H1 (cell line): ENCODE results near the gene HOTAIR. TPM values are rescaled to one million over a fixed set of nuclear protein-coding genes. Genes with fewer than 3 reads are reported as not detected.

Source experiments
- CTCF ChIA-PET: fragments of 300-600 bp; sonication (Branson Sonifier 250); formaldehyde crosslinking; loops from one replicate; lab custom pipeline; 2021; ENCODE audit not compliant: partially characterized antibody; lab: Charles Lee
- POLR2A ChIA-PET: fragments of 300-600 bp; sonication (Branson Sonifier 250); formaldehyde crosslinking; loops from one replicate; lab custom pipeline; 2021; ENCODE audit warnings: inconsistent platforms; ENCODE audit not compliant: partially characterized antibody; lab: Charles Lee
- DNase-seq, 2 experiments: peaks; one replicate each; pipeline versions ENCODE4 v3.0.0 to v3.0.0-alpha.2; 2010 to 2022; ENCODE audit warnings: low spot score in 2 of 2, low read depth in 1 of 2, mixed read lengths in 1 of 2
- FAIRE-seq: peaks from 2 replicates; lab custom pipeline; 2011; peaks lifted over from hg19 to GRCh38; lab: Jason Lieb, UNC
- H2AFZ ChIP-seq: 2 replicates; pipeline ENCODE4 v1.8.1; 2012; ENCODE audit warnings: low read length, inconsistent platforms
- H2AK5ac ChIP-seq: 2 replicates; pipeline ENCODE4 v1.6.1; 2013; ENCODE audit warnings: low read depth, low read length
- H2BK120ac ChIP-seq: replicated peaks from 2 replicates; pipeline ENCODE3; 2013; ENCODE audit warnings: low read depth, low read length, inconsistent platforms
- H2BK12ac ChIP-seq: 2 replicates; pipeline ENCODE4 v1.6.1; 2013; ENCODE audit warnings: low read depth, low read length
- H2BK15ac ChIP-seq: 2 replicates; pipeline ENCODE4 v1.6.1; 2013; ENCODE audit warnings: low read length
- H2BK20ac ChIP-seq: 2 replicates; pipeline ENCODE4 v1.6.1; 2013; ENCODE audit warnings: low read length
- H2BK5ac ChIP-seq: 2 replicates; pipeline ENCODE4 v1.6.1; 2013; ENCODE audit warnings: low read depth, low read length
- H3K14ac ChIP-seq: 2 replicates; pipeline ENCODE4 v1.6.1; 2013; ENCODE audit warnings: inconsistent platforms; ENCODE audit not compliant: insufficient read length
- H3K18ac ChIP-seq: 2 replicates; pipeline ENCODE4 v1.6.1; 2013; ENCODE audit warnings: low read length; ENCODE audit errors: extremely low read depth
- H3K23ac ChIP-seq: 2 replicates; pipeline ENCODE4 v1.6.1; 2013; ENCODE audit warnings: inconsistent platforms; ENCODE audit not compliant: insufficient read length
- H3K23me2 ChIP-seq: 2 replicates; pipeline ENCODE4 v1.6.1; 2013; ENCODE audit warnings: low read depth, low read length
- H3K27ac ChIP-seq: 2 replicates; pipeline ENCODE4 v1.6.1; 2011; ENCODE audit warnings: low read depth, low read length, inconsistent platforms
- H3K27me3 ChIP-seq, 4 experiments: replicated peaks in 1 of 4; 1 replicate in 1 of 4; 2 replicates in 3 of 4; pipeline versions ENCODE4 v1.6.1 to v1.8.1; 2011 to 2013; ENCODE audit warnings: low read length in 3 of 4, mild to moderate bottlenecking in 3 of 4, inconsistent platforms in 2 of 4, mixed read lengths in 2 of 4, moderate library complexity in 1 of 4; ENCODE audit not compliant: control insufficient read depth in 3 of 4, insufficient read depth in 3 of 4; ENCODE audit errors: extremely low read depth in 1 of 4
- H3K36me3 ChIP-seq, 4 experiments: 2 replicates each; pipeline versions ENCODE4 v1.6.1 to v1.8.1; 2011 to 2013; ENCODE audit warnings: mild to moderate bottlenecking in 4 of 4, low read length in 3 of 4, moderate library complexity in 2 of 4, control low read depth in 1 of 4, inconsistent platforms in 1 of 4; ENCODE audit not compliant: insufficient read depth in 4 of 4, control insufficient read depth in 2 of 4
- H3K4ac ChIP-seq: replicated peaks from 2 replicates; pipeline ENCODE3; 2013; ENCODE audit warnings: low read length, low read depth, mixed read lengths, inconsistent platforms; ENCODE audit not compliant: insufficient read length
- H3K4me1 ChIP-seq, 4 experiments: replicated peaks in 1 of 4; 1 replicate in 1 of 4; 2 replicates in 3 of 4; pipeline versions ENCODE4 v1.6.1 to v1.8.1; 2011 to 2013; ENCODE audit warnings: low read length in 3 of 4, inconsistent platforms in 2 of 4, mixed read lengths in 1 of 4; ENCODE audit not compliant: insufficient read depth in 4 of 4, control insufficient read depth in 3 of 4
- H3K4me2 ChIP-seq, 2 experiments: 2 replicates each; pipeline versions ENCODE4 v1.6.1 to v1.8.1; 2011 to 2013; ENCODE audit warnings: low read depth in 2 of 2, low read length in 2 of 2, control low read depth in 1 of 2, inconsistent platforms in 1 of 2, mild to moderate bottlenecking in 1 of 2; ENCODE audit not compliant: insufficient read depth in 1 of 2
- H3K4me3 ChIP-seq, 4 experiments: fragments of 200-600, 300-600 bp in 1 of 4; sonication (generic), shearing (Covaris generic), sonication (Bioruptor Twin) in 1 of 4; 2 replicates each; pipeline versions ENCODE4 v1.5.1 to v1.8.1; 2011 to 2016; ENCODE audit warnings: low read length in 4 of 4, low read depth in 3 of 4, control low read depth in 2 of 4, inconsistent platforms in 2 of 4, mild to moderate bottlenecking in 2 of 4, mixed read lengths in 1 of 4, moderate library complexity in 1 of 4; ENCODE audit not compliant: insufficient read depth in 2 of 4; ENCODE audit errors: extremely low read depth in 1 of 4
- H3K56ac ChIP-seq: replicated peaks from 2 replicates; pipeline ENCODE3; 2013; ENCODE audit warnings: low read depth, mild to moderate bottlenecking, mixed read lengths, low read length, inconsistent platforms; ENCODE audit not compliant: insufficient read length
- H3K79me1 ChIP-seq: 2 replicates; pipeline ENCODE4 v1.6.1; 2013; ENCODE audit warnings: low read depth, low read length, control low read depth
- H3K79me2 ChIP-seq, 2 experiments: 2 replicates each; pipeline versions ENCODE4 v1.6.1 to v1.8.1; 2012 to 2013; ENCODE audit warnings: low read length in 2 of 2, mild to moderate bottlenecking in 2 of 2, inconsistent platforms in 1 of 2; ENCODE audit not compliant: insufficient read depth in 2 of 2, control insufficient read depth in 1 of 2
- H3K9ac ChIP-seq, 4 experiments: replicated peaks in 1 of 4; 1 replicate in 1 of 4; 2 replicates in 3 of 4; pipeline versions ENCODE4 v1.6.1 to v1.8.1; 2011 to 2013; ENCODE audit warnings: low read depth in 3 of 4, low read length in 3 of 4, control low read depth in 2 of 4, mild to moderate bottlenecking in 2 of 4, moderate library complexity in 2 of 4, inconsistent platforms in 1 of 4; ENCODE audit errors: extremely low read depth in 1 of 4
- H3K9me3 ChIP-seq, 2 experiments: 2 replicates each; pipeline versions ENCODE4 v1.6.1 to v1.8.1; 2012 to 2013; ENCODE audit warnings: mild to moderate bottlenecking in 2 of 2, moderate library complexity in 2 of 2, control low read depth in 1 of 2, inconsistent platforms in 1 of 2, low read depth in 1 of 2, low read length in 1 of 2, mixed read lengths in 1 of 2; ENCODE audit not compliant: insufficient read depth in 2 of 2
- H4K20me1 ChIP-seq, 2 experiments: replicated peaks in 1 of 2; 2 replicates each; pipeline versions ENCODE3 to v1.8.1; 2011 to 2013; ENCODE audit warnings: inconsistent platforms in 2 of 2, low read length in 2 of 2, mild to moderate bottlenecking in 1 of 2; ENCODE audit not compliant: insufficient read depth in 2 of 2, control insufficient read depth in 1 of 2
- H4K5ac ChIP-seq: 2 replicates; pipeline ENCODE4 v1.6.1; 2013; ENCODE audit warnings: low read length, low read depth, mixed read lengths, inconsistent platforms; ENCODE audit not compliant: insufficient read length
- H4K8ac ChIP-seq: 2 replicates; pipeline ENCODE4 v1.8.0; 2013; ENCODE audit warnings: mild to moderate bottlenecking, moderate library complexity, low read length, inconsistent platforms; ENCODE audit not compliant: insufficient read depth; ENCODE audit errors: extremely low read depth
- H4K91ac ChIP-seq: replicated peaks from 2 replicates; pipeline ENCODE3; 2013; ENCODE audit warnings: low read length, mixed read lengths, inconsistent platforms; ENCODE audit not compliant: insufficient read length
- CBX8 ChIP-seq: fragments of 300-800, 300-1000 bp; sonication (generic); IDR thresholded peaks from 2 replicates; pipeline ENCODE4 v1.7.1; 2016; ENCODE audit warnings: low read depth, low read length, borderline replicate concordance
- EZH2 ChIP-seq: fragments of 200-600 bp; sonication (generic); IDR thresholded peaks from 2 replicates; pipeline ENCODE4 v1.7.1; 2012; ENCODE audit warnings: low read depth, mild to moderate bottlenecking, moderate library complexity, low read length, inconsistent platforms; ENCODE audit not compliant: severe bottlenecking
- HDAC2 ChIP-seq, 2 experiments: fragments of 300-600 bp in 1 of 2; sonication (generic) in 1 of 2; IDR thresholded peaks; 2 replicates each; pipeline ENCODE4 v1.6.1; 2011 to 2012; ENCODE audit warnings: low read depth in 2 of 2, low read length in 2 of 2, mild to moderate bottlenecking in 2 of 2, moderate library complexity in 2 of 2, borderline replicate concordance in 1 of 2, inconsistent platforms in 1 of 2
- NANOG ChIP-seq: IDR thresholded peaks from 2 replicates; pipeline ENCODE4 v1.6.1; 2011; ENCODE audit warnings: low read length, low read depth, mild to moderate bottlenecking, inconsistent platforms; ENCODE audit not compliant: insufficient read depth, poor library complexity, severe bottlenecking
- PHF8 ChIP-seq: fragments of 200-600 bp; sonication (generic); conservative IDR thresholded peaks from 2 replicates; pipeline ENCODE4 v1.7.1; 2012; ENCODE audit warnings: low read depth, mild to moderate bottlenecking, inconsistent platforms, low read length, moderate library complexity
- RFX5 ChIP-seq: IDR thresholded peaks from 2 replicates; pipeline ENCODE4 v1.6.1; 2011; ENCODE audit warnings: low read depth, low read length, improper control_type of control experiment, borderline replicate concordance
- RXRA ChIP-seq: IDR thresholded peaks from 2 replicates; pipeline ENCODE4 v1.6.1; 2011; ENCODE audit warnings: low read depth, mild to moderate bottlenecking, low read length, moderate library complexity; ENCODE audit not compliant: insufficient read depth
- SP1 ChIP-seq: IDR thresholded peaks from 2 replicates; pipeline ENCODE4 v1.6.1; 2011; ENCODE audit warnings: low read depth, low read length
- SUZ12 ChIP-seq: fragments of 200-600 bp; sonication (generic); IDR thresholded peaks from 2 replicates; pipeline ENCODE4 v1.6.1; 2012; ENCODE audit warnings: mild to moderate bottlenecking, inconsistent platforms, low read length, moderate library complexity, mixed read lengths
- WGBS, 2 experiments: shearing (Covaris generic) in 1 of 2; methylation state at CpG; one replicate each; pipeline versions ENCODE4 v1.1.6 to v1.1.7; 2013 to 2015; ENCODE audit warnings: low lambda C conversion rate in 2 of 2, mixed read lengths in 2 of 2, inconsistent platforms in 1 of 2, low coverage in 1 of 2, missing lambda C conversion rate in 1 of 2; ENCODE audit not compliant: insufficient replicate concordance in 2 of 2, insufficient coverage in 1 of 2, insufficient read length in 1 of 2; ENCODE audit errors: extremely low coverage in 1 of 2, missing lambda C conversion rate in 1 of 2; 5-methylcytosine and 5-hydroxymethylcytosine counted together
- polyA plus RNA-seq, 7 experiments: library from polyadenylated mRNA; depleted of rRNA in 3 of 7; stranded (reverse) in 5 of 7; unstranded in 2 of 7; fragments of >200 nt in 5 of 7; fragments of 200-250 nt in 2 of 7; gene quantifications; 1 replicate in 5 of 7; 2 replicates in 1 of 7; 4 replicates in 1 of 7; pipeline versions ENCODE4 v1.2.1 to v1.2.3, GENCODE V29; 2011 to 2013; ENCODE audit warnings: missing spikeins in 2 of 7, mixed read lengths in 2 of 7
- total RNA-seq: library from RNA; stranded (reverse); fragmentation: NEBNext Ultra II Directional; extraction: Animal tissue kit (Norgen Biotek cat#: 25700); gene quantifications from 2 replicates; pipeline ENCODE4 v1.2.1, GENCODE V29; 2021

Gene HOTAIR
- total and polyA plus RNA-seq, 2 of the 8 experiments (the other 6 are each of a cell fraction or from before 2014, with no cell fraction given): not detected

- Histone ChIP-seq H3K4ac (no peak overlapping the region), H4K8ac (no peak overlapping the region), H3K79me1 (no peaks in the 10 kb centered on the region), H3K36me3 (no peaks in the 10 kb centered on the region), H3K27ac (no peak overlapping the region), H4K5ac (no peak overlapping the region), H3K9ac (no peak overlapping the region), H3K4me1 (peaks cover 0 to 4% (median 0%) of the 10 kb centered on the region in 4 experiments; a peak in 2 of 7 replicates), H3K14ac (no peak overlapping the region), H3K9me3 (no peaks in the 10 kb centered on the region), H3K27me3 (peaks cover 96 to 100% (median 98%) of the 10 kb centered on the region in 4 experiments)
- FAIRE-seq (no peak), DNase-seq (no peak)
- CTCF ChIA-PET: interaction anchor here (0.6 to 11.3 kb wide), 15 partner anchors 9 to 207 kb away, joined by 3 to 172 read pairs (median 24); partner anchors contain the start of genes HOXC10, HOXC5, HOXC6 and SMUG1
- no peak for TF ChIP-seq SP1
- TF ChIP-seq RFX5: no peak
- TF ChIP-seq NANOG: no peak
- no peak for TF ChIP-seq PHF8
- TF ChIP-seq EZH2: peak; percentile 75
- TF ChIP-seq SUZ12: peak; percentile 69; the same call in 1 of the 2 replicates
- TF ChIP-seq RXRA: no peak
- no peak for TF ChIP-seq HDAC2 (IDR thresholded peaks at IDR 0.05; ENCODE audit: borderline replicate concordance in 1 of 2, low read depth in 2 of 2, low read length in 2 of 2)
- TF ChIP-seq CBX8: peak; percentile 70; the same call in 1 of the 2 replicates
- TF ChIP-seq, all 59 proteins: peak for 3
- no peak overlapping the region for H2BK120ac ChIP-seq
- no peak overlapping the region for H2BK15ac ChIP-seq
- H3K4me3 ChIP-seq: no peak overlapping the region
- H4K20me1 ChIP-seq: peaks cover 0 to 36% of the 10 kb centered on the region in 2 experiments
- H3K23ac ChIP-seq: no peak overlapping the region
- no peak overlapping the region for H2BK12ac ChIP-seq
- no peak overlapping the region; the same call in 1 of the 2 replicates for H2AK5ac ChIP-seq
- H3K79me2 ChIP-seq: no peaks in the 10 kb centered on the region
- H3K56ac ChIP-seq: no peak overlapping the region
- H2AFZ ChIP-seq: no peak overlapping the region
- WGBS, 2 experiments: 44% methylated on average over 2 of the region's 2 CpGs; no CpG with 5 or more reads in 1 of the 2 experiments
- H4K91ac ChIP-seq: no peak overlapping the region
- POLR2A ChIA-PET: interaction anchor here (0.8 to 1.4 kb wide), 2 partner anchors 17 to 22 kb away, joined by 3 read pairs; no protein-coding TSS in a partner anchor
- H2BK5ac ChIP-seq: no peak overlapping the region
- no peak overlapping the region for H2BK20ac ChIP-seq
- H3K23me2 ChIP-seq: no peaks in the 10 kb centered on the region
- H3K18ac ChIP-seq: no peak overlapping the region
- H3K4me2 ChIP-seq: no peak overlapping the region
Measured at GRCh38 chr12:54007538-54008259, 32.9 kb upstream of the HOTAIR start.
